HG03039 (cell line): Measurements from ENCODE around the gene CCDC137.

Source experiments
- ATAC-seq: cut with Tn5 transposase; IDR thresholded peaks from one replicate; pipeline ENCODE4 v1.9.1; 2021; ENCODE audit warnings: mild to moderate bottlenecking, moderate library complexity; ENCODE audit not compliant: unreplicated experiment

CCDC137 gene

GRCh38 chr17:81700353-81701287 is 34.1 kb downstream of the CCDC137 start:
- no peak for ATAC-seq

GRCh38 chr17:81701288-81702071 is 34.9 kb downstream of the CCDC137 start:
- no peak for ATAC-seq

- ATAC-seq = peak; percentile 83
Measured at GRCh38 chr17:81702934-81703746, 36.6 kb downstream of the CCDC137 start, which contains the start of gene MRPL12. TSS of gene MRPL12 (plus strand) at chr17:81703367. CDS start at chr17:81703502, 135 bp downstream.

GRCh38 chr17:81703747-81704654 is 37.5 kb downstream of the CCDC137 start:
- ATAC-seq = no peak

- ATAC-seq = no peak
Measured at GRCh38 chr17:81705518-81706231, 39.1 kb downstream of the CCDC137 start.

GRCh38 chr17:81706232-81706611 is 39.7 kb downstream of the CCDC137 start:
- ATAC-seq = no peak

GRCh38 chr17:81706757-81707624 is 40.5 kb downstream of the CCDC137 start:
- no peak for ATAC-seq

GRCh38 chr17:81707725-81708646 is 41.4 kb downstream of the CCDC137 start:
- ATAC-seq = no peak

GRCh38 chr17:81708739-81709185 is 42.2 kb downstream of the CCDC137 start:
- ATAC-seq = no peak

- no peak for ATAC-seq
Measured at GRCh38 chr17:81710514-81711308, 44.2 kb downstream of the CCDC137 start.

- ATAC-seq = peak; percentile 50
Measured at GRCh38 chr17:81711814-81712467, 45.4 kb downstream of the CCDC137 start, which contains the start of gene SLC25A10. TSS of gene SLC25A10 (plus strand) at chr17:81712284. CDS start at chr17:81712427, 143 bp downstream.

- ATAC-seq = peak; percentile 2
Measured at GRCh38 chr17:81712468-81713003, 46.0 kb downstream of the CCDC137 start.

GRCh38 chr17:81713004-81713555 is 46.5 kb downstream of the CCDC137 start:
- no peak for ATAC-seq

- no peak for ATAC-seq
Measured at GRCh38 chr17:81713556-81714411, 47.2 kb downstream of the CCDC137 start.
